IPS DF 19.7 (cell line): ENCODE results near the gene OLFM4.
"Not testable (repeated sequence)": the region's sequence is repeated elsewhere in the genome, so short reads cannot be mapped to it uniquely, and the experiment has no call there.

Experiments used
- DNase-seq: peaks from one replicate; pipeline ENCODE4 v3.0.0-alpha.2; 2013; ENCODE audit warnings: low read depth, low spot score

OLFM4 gene

GRCh38 chr13:53028637-53029203 is at the start of gene OLFM4:
Gene OLFM4 (plus strand): TSS chr13:53028813. CDS start chr13:53028837, 24 bp downstream.
- no peak for DNase-seq

- DNase-seq: no peak
Observed at GRCh38 chr13:52978989-52979388, 49.6 kb upstream of the OLFM4 start.

GRCh38 chr13:52980695-52981094 is 47.9 kb upstream of the OLFM4 start:
- DNase-seq: no peak

- DNase-seq: no peak
Observed at GRCh38 chr13:52983836-52984235, 44.8 kb upstream of the OLFM4 start.

- no peak for DNase-seq
Observed at GRCh38 chr13:52984881-52985363, 43.7 kb upstream of the OLFM4 start.

GRCh38 chr13:52991344-52992020 is 37.1 kb upstream of the OLFM4 start:
- DNase-seq: no peak

GRCh38 chr13:52992110-52992509 is 36.5 kb upstream of the OLFM4 start:
- DNase-seq: no peak

- no peak for DNase-seq
Observed at GRCh38 chr13:52994051-52994450, 34.6 kb upstream of the OLFM4 start.

GRCh38 chr13:52994865-52995264 is 33.7 kb upstream of the OLFM4 start:
- no peak for DNase-seq

GRCh38 chr13:52995946-52996345 is 32.7 kb upstream of the OLFM4 start:
- no peak for DNase-seq

- no peak for DNase-seq
Observed at GRCh38 chr13:52997951-52998876, 30.4 kb upstream of the OLFM4 start.

GRCh38 chr13:52999093-52999696 is 29.4 kb upstream of the OLFM4 start:
- DNase-seq: no peak

- no peak for DNase-seq
Observed at GRCh38 chr13:53001444-53002225, 27.0 kb upstream of the OLFM4 start.

- DNase-seq: no peak
Observed at GRCh38 chr13:53004573-53004972, 24.0 kb upstream of the OLFM4 start.

- DNase-seq: no peak
Observed at GRCh38 chr13:53005626-53006025, 23.0 kb upstream of the OLFM4 start.

GRCh38 chr13:53007872-53008271 is 20.7 kb upstream of the OLFM4 start:
- DNase-seq: no peak

- DNase-seq: no peak
Observed at GRCh38 chr13:53010374-53011105, 18.1 kb upstream of the OLFM4 start.

GRCh38 chr13:53012707-53013106 is 15.9 kb upstream of the OLFM4 start:
- DNase-seq: no peak

- DNase-seq: no peak
Observed at GRCh38 chr13:53013113-53013512, 15.5 kb upstream of the OLFM4 start.

- DNase-seq: not testable (repeated sequence)
Observed at GRCh38 chr13:53014018-53014417, 14.6 kb upstream of the OLFM4 start.
